ENCODE measurements around the gene HSD17B2. TPM values are rescaled to one million over a fixed set of nuclear protein-coding genes. Genes with fewer than 3 reads are reported as not detected.

The HSD17B2 gene
- total RNA-seq, 1 experiment from 2014 or later = not detected

- ChIA-PET CTCF (interaction anchor here (1.8 kb wide), 1 partner anchor 21 kb away, joined by 6 read pairs; no protein-coding TSS in a partner anchor), POLR2A (no interaction called here), RAD21 (ENCODE audit: low non-redundant PET in 1 of 2, low total read pairs in 2 of 2, uncharacterized antibody in 2 of 2, unreplicated experiment in 2 of 2) (interaction anchor here in 1 of 2 experiments (0.8 kb wide), 1 partner anchor 148 kb away, joined by 3 read pairs; no protein-coding TSS in a partner anchor)
- no peak for DNase-seq (ENCODE audit: low read depth, low spot score)
- no peak overlapping the region for H3K4me2 ChIP-seq (ENCODE audit: low read length)
- H3K4me1 ChIP-seq (ENCODE audit: control insufficient read depth in 1 of 2, insufficient read depth in 2 of 2, low read length in 2 of 2) = peaks cover 0 to 8% of the 10 kb centered on the region in 2 experiments; a peak in 2 of 4 replicates
- no peaks in the 10 kb centered on the region for H3K9me2 ChIP-seq (ENCODE audit: insufficient read depth)
- H3K79me2 ChIP-seq (ENCODE audit: insufficient read depth, low read length) = no peaks in the 10 kb centered on the region
- no peak overlapping the region for H3K9ac ChIP-seq (ENCODE audit: low read length)
- H2AFZ ChIP-seq (ENCODE audit: low read depth, low read length, poor library complexity, severe bottlenecking) = no peak overlapping the region
- H3K4me3 ChIP-seq (replicated peaks in 1 of 2; ENCODE audit: low read depth in 1 of 2, low read length in 2 of 2) = no peak overlapping the region
- H3K27me3 ChIP-seq (ENCODE audit: insufficient read depth, low read length) = peaks cover 85% of the 10 kb centered on the region
- no peak for ATAC-seq
- no peaks in the 10 kb centered on the region for H4K20me1 ChIP-seq (ENCODE audit: insufficient read depth)
- TF ChIP-seq CBX3 (IDR thresholded peaks at IDR 0.05; ENCODE audit: low read depth) (no peak), YY1 (IDR thresholded peaks at IDR 0.05; ENCODE audit: extremely low read depth, insufficient replicate concordance, low read depth, low read length) (no peak), ZFX (IDR thresholded peaks at IDR 0.05) (no peak), SRF (IDR thresholded peaks at IDR 0.05; ENCODE audit: low read depth) (no peak), ELF1 (IDR thresholded peaks at IDR 0.05; ENCODE audit: borderline replicate concordance, low read depth) (no peak), SP1 (IDR thresholded peaks at IDR 0.05; ENCODE audit: low read depth) (no peak), CTCF (IDR thresholded peaks at IDR 0.05 in 2 of 3, conservative IDR thresholded peaks at IDR 0.05 in 1 of 3; ENCODE audit: borderline replicate concordance in 1 of 3, insufficient read depth in 1 of 3, low read depth in 2 of 3, low read length in 2 of 3) (no peak)
- peaks cover 0 to 6% of the 10 kb centered on the region in 2 experiments; a peak in 2 of 4 replicates for H3K9me3 ChIP-seq (ENCODE audit: control insufficient read depth in 1 of 2, insufficient read depth in 1 of 2, low read depth in 1 of 2, low read length in 2 of 2)
- H3K27ac ChIP-seq (ENCODE audit: low read depth, low read length) = no peak overlapping the region
- BruUV-seq (replicated peaks) = no TSS peak
- H3K36me3 ChIP-seq (ENCODE audit: control insufficient read depth in 1 of 2, insufficient read depth in 2 of 2, low read length in 2 of 2) = no peaks in the 10 kb centered on the region
- intact Hi-C loops (cut with micrococcal nuclease) = no loop called here
These were observed 47.0 kb downstream of the HSD17B2 start for GRCh38 chr16:82082097-82082496.
